RWPE2 (cell line): ENCODE measurements around the gene HOXA7.
A peak's percentile ranks its signal among the peaks of the same experiment; 100 is the strongest.

Source experiments
- ATAC-seq: fragments of 200-7000 bp; cut with Tn5 transposase; 3 replicates; pipeline ENCODE4 v1.9.1; 2021; ENCODE audit warnings: low read depth
- DNase-seq: peaks from one replicate; pipeline ENCODE4 v3.0.0-alpha.2; 2020; ENCODE audit warnings: low spot score
- H3K27ac ChIP-seq: fragments of 450-650 bp; 2 replicates; pipeline ENCODE4 v1.5.1; 2017; ENCODE audit warnings: mild to moderate bottlenecking; ENCODE audit not compliant: poor library complexity, severe bottlenecking
- H3K27me3 ChIP-seq: fragments of 250-450 bp; sonication (Bioruptor Pico); 2 replicates; pipeline ENCODE4 v1.5.1; 2021; ENCODE audit warnings: mild to moderate bottlenecking, moderate library complexity; ENCODE audit not compliant: insufficient read depth, poor library complexity, severe bottlenecking
- H3K36me3 ChIP-seq: fragments of 250-450 bp; sonication (Bioruptor Pico); 2 replicates; pipeline ENCODE4 v1.5.1; 2020; ENCODE audit warnings: low read depth, mild to moderate bottlenecking, moderate library complexity
- H3K4me1 ChIP-seq: fragments of 250-450 bp; sonication (Bioruptor Pico); 2 replicates; pipeline ENCODE4 v1.5.1; 2021; ENCODE audit warnings: mild to moderate bottlenecking, moderate library complexity; ENCODE audit not compliant: insufficient read depth, poor library complexity, severe bottlenecking
- H3K4me3 ChIP-seq: fragments of 250-450 bp; sonication (Bioruptor Pico); 2 replicates; pipeline ENCODE4 v1.5.1; 2021; ENCODE audit warnings: mild to moderate bottlenecking, moderate library complexity; ENCODE audit not compliant: severe bottlenecking
- H3K9me3 ChIP-seq: fragments of 250-450 bp; sonication (Bioruptor Pico); 2 replicates; pipeline ENCODE4 v1.5.1; 2021; ENCODE audit warnings: mild to moderate bottlenecking, moderate library complexity; ENCODE audit not compliant: severe bottlenecking
- TF ChIP-seq, protein P1 (sequence below): fragments of 450-650 bp; IDR thresholded peaks from one replicate; pipeline ENCODE4 v1.5.1; 2017; ENCODE audit warnings: mild to moderate bottlenecking, moderate library complexity; ENCODE audit not compliant: poor library complexity, severe bottlenecking

HOXA7 gene

DNA sequence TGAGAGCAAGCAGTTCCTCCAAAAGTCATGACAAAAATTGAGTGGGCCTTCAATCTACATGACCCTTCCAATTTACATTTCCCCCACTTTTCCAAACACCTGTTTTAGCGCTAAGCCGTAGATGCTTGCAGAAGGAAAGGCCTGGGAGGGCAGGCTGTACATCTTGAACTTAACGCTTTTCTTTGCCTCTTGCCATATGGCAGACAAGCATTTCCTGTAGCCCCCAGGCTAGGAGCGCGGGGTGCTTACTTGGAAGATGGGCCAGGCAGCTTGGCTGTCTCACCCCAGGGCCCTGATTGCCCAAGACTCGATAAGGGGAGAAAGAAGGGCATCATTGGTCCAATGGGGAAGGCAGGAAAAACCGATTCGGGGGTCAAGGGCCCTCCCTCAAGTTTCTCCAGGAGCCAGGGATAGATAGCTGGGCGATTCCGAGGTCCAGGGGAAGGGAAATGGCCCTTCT is 15.9 kb upstream of the HOXA7 start:
- Histone ChIP-seq H3K4me3 (peak overlapping the region; percentile 54), H3K27ac (peak overlapping the region; percentile 93), H3K36me3 (peaks cover 6% of the 10 kb centered on the region; the same call in 1 of the 2 replicates), H3K27me3 (no peaks in the 10 kb centered on the region), H3K9me3 (no peaks in the 10 kb centered on the region), H3K4me1 (peaks cover 25% of the 10 kb centered on the region)
- no peak for ATAC-seq
- peak; percentile 80 for DNase-seq
- TF ChIP-seq, protein P1, sequence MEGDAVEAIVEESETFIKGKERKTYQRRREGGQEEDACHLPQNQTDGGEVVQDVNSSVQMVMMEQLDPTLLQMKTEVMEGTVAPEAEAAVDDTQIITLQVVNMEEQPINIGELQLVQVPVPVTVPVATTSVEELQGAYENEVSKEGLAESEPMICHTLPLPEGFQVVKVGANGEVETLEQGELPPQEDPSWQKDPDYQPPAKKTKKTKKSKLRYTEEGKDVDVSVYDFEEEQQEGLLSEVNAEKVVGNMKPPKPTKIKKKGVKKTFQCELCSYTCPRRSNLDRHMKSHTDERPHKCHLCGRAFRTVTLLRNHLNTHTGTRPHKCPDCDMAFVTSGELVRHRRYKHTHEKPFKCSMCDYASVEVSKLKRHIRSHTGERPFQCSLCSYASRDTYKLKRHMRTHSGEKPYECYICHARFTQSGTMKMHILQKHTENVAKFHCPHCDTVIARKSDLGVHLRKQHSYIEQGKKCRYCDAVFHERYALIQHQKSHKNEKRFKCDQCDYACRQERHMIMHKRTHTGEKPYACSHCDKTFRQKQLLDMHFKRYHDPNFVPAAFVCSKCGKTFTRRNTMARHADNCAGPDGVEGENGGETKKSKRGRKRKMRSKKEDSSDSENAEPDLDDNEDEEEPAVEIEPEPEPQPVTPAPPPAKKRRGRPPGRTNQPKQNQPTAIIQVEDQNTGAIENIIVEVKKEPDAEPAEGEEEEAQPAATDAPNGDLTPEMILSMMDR, result no peak

- Histone ChIP-seq H3K27me3 (no peaks in the 10 kb centered on the region), H3K27ac (peak overlapping the region; percentile 93), H3K4me3 (peak overlapping the region; percentile 54)
Observed at GRCh38 chr7:27171637-27172314, 15.3 kb upstream of the HOXA7 start.

DNA sequence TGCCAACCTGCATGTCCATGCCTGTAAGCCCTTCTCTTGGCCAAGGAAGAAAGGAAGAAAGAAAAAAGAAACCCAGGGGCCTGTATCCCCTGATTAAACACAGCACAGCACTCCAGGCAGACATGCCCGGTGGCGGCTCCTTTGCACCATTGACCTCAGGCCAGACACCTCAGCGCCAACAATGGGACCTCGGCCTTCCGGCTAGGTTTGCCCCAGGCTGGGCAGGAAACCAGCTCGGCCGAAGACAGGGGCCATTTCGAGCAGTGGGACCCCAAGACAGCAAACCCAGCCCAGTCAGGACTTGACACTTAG is 14.8 kb upstream of the HOXA7 start:
- H3K9me3 ChIP-seq, result no peaks in the 10 kb centered on the region
- H3K27ac ChIP-seq, result peak overlapping the region; percentile 93
- peaks cover 15% of the 10 kb centered on the region for H3K4me1 ChIP-seq
- H3K36me3 ChIP-seq, result peaks cover 6% of the 10 kb centered on the region; the same call in 1 of the 2 replicates
- H3K4me3 ChIP-seq, result peak overlapping the region; percentile 54
- ATAC-seq, result no peak
- H3K27me3 ChIP-seq, result no peaks in the 10 kb centered on the region
- peak; percentile 72 for DNase-seq
- TF ChIP-seq, protein P1, result no peak

More at GRCh38 chr7:27171637-27172314, 15.3 kb upstream of the HOXA7 start:
- peak; percentile 63 for DNase-seq
- peaks cover 20% of the 10 kb centered on the region for H3K4me1 ChIP-seq
- no peaks in the 10 kb centered on the region for H3K9me3 ChIP-seq
- TF ChIP-seq, protein P1, result peak; percentile 7
- 0 out of 3 replicates have a peak, but pooled peaks have one; percentile 9 for ATAC-seq
- peaks cover 6% of the 10 kb centered on the region; the same call in 1 of the 2 replicates for H3K36me3 ChIP-seq

DNA sequence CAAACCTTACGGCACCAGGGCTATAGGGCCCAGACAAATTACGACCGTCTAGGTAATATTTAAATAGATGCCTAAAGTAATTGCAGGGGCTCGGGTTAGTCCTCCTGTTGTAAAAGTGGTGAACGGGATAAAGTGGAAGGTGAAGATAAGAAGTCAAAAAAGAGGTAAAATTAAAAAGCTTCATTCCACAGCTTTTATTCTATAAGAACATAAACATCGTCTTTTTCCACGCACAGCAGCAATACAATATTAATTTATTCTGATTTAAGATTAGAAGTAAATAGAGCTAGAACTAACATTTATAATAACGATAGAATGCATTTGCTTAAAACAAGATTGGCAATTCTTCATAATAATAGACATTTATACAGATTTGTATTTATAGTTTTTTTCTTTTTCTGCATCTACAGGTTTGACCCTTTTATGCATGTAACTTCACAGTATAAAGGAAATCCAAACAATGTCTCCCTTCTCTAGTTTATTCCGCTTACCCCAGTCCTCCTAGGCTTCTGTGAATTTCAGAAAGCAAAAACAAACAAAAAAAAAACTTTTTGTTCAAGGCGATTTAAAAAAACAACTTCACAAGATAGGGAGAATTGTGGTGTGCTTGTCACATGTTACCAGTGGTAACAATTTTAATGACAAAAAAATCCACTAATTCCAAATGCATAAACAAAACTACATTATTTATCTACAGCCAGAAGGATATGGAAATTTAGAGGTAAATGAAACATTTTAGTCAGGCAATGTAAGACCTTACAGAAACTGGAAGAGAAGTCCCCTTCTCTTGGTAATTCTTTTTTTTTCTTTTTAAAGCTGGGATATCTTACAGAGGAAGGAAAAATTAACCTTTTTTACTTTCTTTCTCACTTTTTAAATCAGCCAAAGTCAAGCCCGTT is 14.2 kb upstream of the HOXA7 start:
- no peak for ATAC-seq
- Histone ChIP-seq H3K27me3 (no peaks in the 10 kb centered on the region), H3K36me3 (peaks cover 6% of the 10 kb centered on the region; the same call in 1 of the 2 replicates), H3K4me1 (peaks cover 13% of the 10 kb centered on the region), H3K4me3 (peak overlapping the region; percentile 54), H3K27ac (peak overlapping the region; percentile 93), H3K9me3 (no peaks in the 10 kb centered on the region)
- DNase-seq, result no peak
- TF ChIP-seq, protein P1, result no peak
